Stimulated activated CD8-positive, alpha-beta memory T cell treated with anti-CD3 and anti-CD28 coated beads, Interleukin-4, amount 100 ng/mL, for 48 hours (primary cell): Measurements from ENCODE around the gene SLC25A18.
"Not testable (repeated sequence)": the region's sequence is repeated elsewhere in the genome, so short reads cannot be mapped to it uniquely, and the experiment has no call there.

Source experiments
- DNase-seq: peaks from one replicate; pipeline ENCODE4 v3.0.0-alpha.2; 2020

The SLC25A18 gene, protein sequence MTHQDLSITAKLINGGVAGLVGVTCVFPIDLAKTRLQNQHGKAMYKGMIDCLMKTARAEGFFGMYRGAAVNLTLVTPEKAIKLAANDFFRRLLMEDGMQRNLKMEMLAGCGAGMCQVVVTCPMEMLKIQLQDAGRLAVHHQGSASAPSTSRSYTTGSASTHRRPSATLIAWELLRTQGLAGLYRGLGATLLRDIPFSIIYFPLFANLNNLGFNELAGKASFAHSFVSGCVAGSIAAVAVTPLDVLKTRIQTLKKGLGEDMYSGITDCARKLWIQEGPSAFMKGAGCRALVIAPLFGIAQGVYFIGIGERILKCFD

DNA sequence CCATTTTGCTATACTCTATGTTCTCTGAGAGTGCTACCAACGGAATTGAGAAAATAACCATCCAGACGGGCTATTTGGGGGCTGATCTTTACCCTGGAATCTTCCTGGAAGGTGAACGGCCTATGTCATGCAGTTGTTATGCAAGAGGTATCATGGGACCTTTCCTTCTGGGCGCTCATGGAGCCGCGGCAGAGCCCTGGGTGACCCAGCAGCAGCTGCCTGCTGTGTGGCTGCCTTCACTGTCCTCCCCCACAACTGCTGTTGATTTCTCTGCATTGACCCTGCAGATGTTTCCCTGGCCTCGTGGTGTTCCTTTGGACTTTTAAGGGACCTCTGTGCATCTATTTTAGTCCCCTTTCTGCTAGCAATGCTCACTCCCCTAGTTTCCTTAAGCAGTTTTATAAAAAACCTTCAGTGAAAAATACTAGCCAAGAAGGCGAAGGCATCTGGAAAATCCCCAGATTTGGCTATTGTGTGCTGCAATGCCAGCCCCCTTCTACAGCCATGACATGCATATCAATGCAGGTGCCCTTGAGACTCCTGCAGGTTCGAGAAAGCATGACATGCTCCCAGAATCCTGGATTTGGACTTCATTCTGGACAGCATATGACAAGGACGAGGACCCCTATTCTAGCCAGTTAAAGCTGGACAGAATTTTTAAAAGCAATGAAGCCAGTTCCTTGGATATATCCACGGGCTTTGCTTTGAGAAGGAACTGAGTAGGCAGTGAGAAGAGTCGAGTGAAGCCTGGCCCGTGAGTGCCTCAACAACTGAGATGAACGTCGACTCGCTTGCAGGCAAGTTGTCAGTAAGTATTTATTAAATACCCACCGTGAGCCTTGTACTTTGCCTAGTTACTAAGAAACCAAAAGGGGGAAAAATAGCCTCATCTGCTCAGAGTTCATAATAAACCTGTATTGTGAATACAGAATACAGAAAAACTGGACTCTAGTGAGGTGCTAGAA lies at the start of gene SLC25A18:
SLC25A18 (plus strand) TSS at position 593 of the 965 bp plus-strand sequence. CDS start 16,447 bp downstream, outside the sequence.
- no peak for DNase-seq

DNA sequence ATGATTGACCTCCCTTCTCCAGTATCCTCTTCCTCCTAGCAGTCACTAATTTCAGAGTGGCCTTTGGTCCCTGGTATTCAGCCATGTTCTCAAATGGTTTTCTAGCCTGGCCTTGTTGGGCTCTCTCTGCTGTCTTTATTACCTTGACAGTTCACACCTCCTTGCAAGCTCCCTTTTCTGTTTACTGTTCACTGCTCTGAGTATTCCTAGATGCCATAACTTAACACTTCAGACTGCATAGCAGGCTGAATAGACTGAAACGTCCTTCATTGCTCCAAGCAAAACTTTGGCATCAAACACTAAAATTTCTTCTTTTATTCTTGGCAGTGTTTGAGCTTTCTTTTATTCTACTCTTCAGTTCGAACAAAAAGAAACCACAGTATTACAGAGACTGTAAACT lies 49.7 kb upstream of the SLC25A18 start:
- DNase-seq, result no peak

DNA sequence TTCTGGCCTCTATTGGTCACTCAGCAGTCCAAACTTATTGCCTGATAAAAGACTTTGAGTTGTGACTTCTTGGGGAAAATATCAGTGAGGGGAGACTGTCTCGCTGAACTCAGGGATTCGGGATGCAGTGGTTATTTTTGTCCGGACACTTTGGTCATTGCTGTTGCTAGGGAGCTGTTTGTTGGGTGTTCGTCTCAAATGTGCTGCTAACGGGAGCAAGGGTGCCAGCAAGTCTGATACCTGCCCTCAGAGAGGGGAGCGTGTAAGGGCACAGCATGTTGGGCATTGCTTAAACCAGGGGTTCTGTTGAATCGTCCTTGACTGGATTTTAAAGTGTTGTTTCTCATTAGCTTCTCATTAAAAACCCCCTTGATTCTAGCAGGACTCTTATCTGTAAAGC lies 49.2 kb upstream of the SLC25A18 start:
- no peak for DNase-seq

DNA sequence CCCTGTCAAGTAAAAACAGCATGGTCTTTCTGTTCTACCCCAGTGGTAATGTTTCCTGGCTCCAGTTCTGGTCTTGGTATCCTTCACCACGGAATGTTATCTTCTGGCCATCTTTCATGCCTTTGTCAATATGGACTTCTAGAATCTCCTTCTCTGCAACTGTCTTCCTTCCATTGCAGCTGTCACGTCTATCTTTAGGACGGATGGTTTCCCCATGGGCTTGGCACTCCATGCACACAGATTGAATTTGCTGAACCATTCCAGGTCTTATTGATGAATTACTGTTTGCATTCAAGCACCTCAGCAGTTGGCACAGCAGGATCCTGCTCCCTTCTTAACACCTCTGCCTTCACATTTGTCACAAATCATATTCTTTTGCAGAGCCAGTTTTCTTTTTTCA lies 44.9 kb upstream of the SLC25A18 start:
- no peak for DNase-seq

DNA sequence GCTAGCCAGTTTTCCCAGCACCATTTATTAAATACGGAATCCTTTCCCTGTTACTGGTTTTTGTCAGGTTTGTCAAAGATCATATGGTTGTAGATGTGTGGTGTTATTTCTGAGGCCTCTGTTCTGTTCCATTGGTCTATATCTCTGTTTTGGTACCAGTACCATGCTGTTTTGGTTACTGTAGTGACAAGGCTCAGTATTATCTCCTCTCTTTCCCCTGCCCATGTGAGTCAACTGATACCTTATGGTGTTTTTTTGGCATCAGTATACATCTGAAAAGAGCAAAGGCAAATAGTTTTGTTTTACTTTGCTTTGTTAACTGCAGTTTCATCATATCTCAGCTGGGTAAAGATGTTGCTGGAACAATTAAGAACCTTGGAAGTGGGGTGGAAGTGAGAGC lies 41.3 kb upstream of the SLC25A18 start:
- not testable (repeated sequence) for DNase-seq

DNA sequence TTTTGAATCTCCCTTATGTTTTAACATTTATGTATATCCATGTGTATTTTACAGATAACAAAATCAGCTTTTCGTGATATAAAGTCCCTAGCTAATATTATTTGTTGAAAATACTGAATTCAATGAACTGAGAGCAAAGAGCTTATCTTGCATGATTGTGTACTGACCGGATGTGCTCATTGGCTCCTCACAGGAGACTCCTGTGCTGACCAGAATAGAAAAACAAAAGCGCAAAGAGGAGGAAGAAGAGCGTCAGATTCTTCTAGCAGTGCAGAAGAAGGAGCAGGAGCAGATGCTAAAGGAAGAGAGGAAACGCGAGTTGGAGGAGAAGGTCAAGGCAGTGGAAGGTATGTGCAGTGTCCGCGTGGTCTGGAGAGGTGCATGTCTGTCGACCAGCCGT lies 39.4 kb upstream of the SLC25A18 start:
- no peak for DNase-seq

DNA sequence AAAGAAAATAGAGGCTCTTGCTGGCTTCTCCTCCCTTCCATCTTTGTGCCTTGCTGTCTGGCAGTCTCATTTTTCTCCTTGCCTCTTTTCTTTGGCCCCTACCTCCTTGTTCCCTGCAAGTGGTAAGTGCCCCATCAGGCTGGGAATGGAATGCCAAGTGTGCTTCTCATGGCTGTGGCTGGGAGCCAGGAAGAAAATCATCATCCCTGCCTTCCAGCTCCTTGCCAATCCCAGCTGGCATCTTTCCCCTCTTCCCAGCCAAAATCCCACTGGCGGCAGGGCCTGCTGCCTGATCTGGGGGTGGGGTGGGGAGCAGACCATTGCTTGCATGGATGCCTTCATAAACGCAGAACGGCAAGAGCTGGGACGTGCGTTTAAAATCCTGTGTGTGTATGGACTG lies 27.0 kb upstream of the SLC25A18 start:
- DNase-seq, result no peak

DNA sequence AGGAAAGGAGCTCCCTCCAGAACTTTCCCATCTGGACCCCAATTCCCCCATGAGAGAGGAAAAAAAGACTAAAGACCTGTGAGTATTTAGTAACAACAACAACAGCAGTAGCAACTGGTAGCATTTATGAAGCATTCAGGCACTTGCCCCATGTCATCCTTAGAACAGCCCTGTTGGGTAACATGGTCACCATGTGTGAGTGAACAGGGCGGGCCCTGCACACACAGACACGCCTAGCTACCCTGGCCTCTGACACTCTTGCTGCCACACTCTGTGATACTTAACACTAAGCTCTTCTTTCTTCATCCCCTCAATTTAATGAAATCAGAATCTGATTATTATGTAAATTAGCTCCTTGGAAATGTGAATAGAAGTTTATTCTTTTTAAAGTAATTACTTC lies 26.1 kb upstream of the SLC25A18 start:
- no peak for DNase-seq

DNA sequence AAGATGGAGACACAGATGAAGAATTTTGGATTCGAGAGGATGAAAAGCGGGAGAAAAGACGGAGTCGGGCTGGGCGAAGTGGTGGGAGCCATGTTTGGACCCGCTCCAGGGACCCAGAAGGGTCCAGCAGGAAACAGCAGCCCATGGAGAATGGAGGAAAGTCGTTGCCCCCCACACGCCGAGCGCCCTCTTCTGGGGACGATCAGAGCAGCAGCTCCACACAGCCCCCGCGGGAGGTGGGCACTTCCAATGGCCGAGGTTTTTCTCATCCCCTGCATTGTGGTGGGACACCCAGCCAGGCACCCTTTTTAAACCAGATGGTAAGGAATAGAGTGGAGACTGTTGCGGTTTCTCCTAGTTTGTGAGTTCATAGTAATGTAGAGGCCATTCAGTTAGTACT lies 22.8 kb upstream of the SLC25A18 start:
- DNase-seq, result no peak

DNA sequence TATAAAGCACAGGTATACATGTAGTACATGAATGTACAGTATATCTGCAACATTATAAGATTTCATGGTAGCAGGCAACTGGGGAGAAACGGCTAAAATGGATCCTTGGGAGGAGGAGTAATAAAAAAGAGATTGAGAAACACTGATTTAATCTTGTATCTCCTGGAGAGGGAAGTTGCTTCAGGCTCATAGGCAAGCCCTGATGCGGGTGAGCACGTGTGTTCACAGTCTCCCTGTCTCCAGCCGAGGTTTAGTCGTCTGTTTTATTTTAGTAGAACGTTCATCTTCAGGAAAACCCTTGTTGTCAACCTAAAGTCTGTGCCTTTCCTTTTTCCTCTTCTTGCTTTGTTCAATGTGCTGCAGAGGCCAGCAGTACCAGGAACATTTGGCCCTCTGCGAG lies 21.8 kb upstream of the SLC25A18 start:
- DNase-seq, result no peak

DNA sequence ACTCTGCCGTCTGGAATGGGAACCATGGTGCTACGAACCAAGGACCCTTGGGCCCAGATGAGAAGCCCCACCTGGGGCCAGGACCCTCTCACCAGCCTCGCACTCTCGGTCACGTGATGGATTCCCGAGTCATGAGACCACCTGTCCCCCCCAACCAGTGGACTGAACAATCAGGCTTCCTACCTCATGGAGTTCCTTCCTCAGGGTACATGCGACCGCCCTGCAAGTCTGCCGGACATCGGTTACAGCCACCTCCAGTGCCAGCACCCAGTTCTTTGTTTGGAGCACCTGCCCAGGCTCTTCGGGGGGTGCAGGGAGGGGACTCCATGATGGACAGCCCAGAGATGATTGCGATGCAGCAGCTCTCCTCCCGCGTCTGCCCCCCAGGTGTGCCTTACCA lies 20.8 kb upstream of the SLC25A18 start:
- no peak for DNase-seq

DNA sequence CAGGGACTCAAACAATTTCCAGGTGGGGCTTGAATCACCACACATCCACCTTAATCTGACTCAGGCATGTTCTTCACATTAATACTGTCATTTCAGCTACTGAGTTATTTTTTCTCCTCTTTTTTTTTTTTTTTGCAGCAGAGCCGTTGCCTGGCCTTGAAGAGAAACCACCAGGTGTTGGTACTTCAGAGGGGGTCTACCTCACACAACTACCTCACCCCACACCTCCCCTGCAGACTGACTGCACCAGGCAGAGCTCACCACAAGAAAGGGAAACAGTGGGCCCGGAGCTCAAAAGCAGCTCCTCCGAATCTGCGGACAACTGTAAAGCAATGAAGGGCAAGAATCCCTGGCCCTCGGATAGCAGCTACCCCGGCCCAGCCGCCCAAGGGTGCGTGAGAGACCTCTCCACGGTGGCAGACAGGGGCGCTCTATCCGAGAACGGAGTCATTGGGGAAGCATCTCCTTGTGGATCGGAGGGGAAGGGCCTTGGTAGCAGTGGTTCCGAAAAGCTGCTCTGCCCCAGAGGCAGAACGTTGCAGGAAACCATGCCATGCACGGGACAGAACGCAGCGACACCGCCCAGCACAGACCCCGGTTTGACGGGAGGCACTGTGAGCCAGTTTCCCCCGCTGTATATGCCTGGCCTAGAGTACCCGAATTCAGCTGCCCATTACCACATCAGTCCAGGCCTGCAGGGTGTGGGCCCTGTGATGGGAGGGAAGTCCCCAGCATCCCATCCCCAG lies 15.1 kb upstream of the SLC25A18 start:
- no peak for DNase-seq

DNA sequence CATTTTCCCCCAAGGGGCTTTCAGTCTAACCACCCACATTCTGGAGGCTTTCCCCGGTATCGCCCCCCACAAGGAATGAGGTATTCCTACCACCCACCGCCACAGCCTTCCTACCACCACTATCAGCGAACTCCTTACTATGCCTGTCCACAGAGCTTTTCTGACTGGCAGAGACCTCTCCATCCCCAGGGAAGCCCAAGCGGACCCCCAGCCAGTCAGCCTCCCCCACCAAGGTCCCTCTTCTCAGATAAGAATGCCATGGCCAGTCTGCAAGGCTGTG lies 14.6 kb upstream of the SLC25A18 start:
- no peak for DNase-seq

DNA sequence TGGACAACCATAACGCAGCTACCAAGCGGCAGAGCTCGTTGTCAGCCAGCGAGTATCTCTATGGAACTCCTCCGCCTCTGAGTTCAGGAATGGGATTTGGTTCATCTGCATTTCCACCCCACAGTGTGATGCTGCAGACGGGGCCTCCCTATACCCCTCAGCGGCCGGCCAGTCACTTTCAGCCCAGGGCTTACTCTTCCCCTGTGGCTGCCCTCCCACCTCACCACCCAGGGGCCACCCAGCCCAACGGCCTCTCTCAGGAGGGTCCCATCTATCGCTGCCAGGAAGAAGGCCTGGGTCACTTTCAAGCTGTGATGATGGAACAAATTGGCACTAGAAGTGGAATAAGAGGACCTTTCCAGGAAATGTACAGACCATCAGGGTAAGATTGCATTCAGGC lies 14.1 kb upstream of the SLC25A18 start:
- no peak for DNase-seq

DNA sequence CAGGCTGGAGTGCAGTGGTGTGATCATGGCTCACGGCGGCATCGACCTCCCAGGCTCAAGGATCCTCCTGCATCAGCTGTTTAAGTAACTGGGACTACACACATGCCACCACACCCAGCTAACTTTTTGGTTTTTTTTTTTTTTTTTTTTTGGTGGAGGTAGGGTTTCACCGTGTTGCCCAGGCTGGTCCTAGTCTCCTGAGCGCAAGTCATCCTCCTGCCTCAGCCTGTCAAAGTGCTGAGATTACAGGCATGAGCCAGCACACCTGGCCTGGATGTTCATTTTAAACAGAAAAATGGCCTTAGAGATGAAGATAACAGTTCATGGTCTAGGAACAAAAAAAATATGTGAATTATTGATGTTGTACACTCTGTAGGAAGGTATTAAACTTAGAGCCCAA lies 13.6 kb upstream of the SLC25A18 start:
- DNase-seq, result no peak

DNA sequence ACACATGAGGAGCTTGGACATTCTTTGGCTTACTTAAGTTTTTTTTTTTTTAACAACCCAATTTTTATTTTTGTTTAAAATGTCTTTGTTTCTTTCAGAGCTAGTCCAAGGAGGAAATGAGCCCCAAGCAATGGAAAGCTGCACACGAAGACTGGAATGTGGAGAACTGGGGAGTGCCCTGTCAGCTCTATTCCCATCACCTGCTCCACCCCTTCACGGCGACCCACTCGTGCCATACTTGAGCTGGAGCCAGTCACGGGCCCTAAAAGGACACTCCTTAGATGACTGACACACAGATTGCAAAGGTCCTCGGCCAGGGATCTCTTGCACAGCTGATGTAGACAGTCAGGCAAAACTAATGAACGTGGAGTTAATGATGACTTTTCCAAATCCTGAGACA lies 10.6 kb upstream of the SLC25A18 start:
- no peak for DNase-seq

DNA sequence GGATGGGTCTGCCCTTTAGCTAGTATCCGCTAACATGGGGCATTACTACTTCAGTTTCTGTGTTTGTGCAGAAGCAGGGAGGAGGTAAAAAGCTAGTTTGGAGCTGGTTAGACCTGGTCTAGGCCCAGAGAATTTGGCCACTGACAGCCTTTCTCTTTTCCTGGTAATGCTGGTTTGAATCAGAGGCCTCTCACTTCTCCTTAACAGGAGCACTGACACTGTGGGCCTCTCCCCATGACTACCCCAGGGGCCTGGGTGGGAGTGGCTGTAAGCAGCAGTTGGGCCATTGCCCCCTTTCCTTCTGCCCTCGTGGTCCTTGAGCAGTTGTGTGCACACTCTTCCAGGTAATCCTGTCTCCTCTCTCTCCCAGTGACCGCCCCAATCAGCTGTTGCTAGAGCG lies 8.5 kb upstream of the SLC25A18 start:
- DNase-seq, result no peak

DNA sequence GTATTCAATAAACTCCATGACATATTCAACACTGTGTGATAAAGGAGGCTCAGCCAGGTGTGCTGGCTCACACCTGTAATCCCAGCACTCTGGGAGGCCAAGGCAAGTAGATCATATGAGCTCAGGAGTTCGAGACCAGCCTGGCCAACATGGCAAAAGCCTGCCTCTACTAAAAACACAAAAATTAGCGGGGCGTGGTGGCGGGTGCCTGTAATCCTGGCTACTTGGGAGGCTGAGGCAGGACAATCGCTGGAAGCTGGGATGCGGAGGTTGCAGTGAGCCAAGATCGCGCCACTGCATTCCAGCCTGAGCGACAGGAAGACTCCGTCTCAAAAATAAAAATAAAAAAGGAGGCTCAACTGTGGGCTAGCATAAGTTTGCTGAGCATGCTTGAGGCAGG lies 4.1 kb upstream of the SLC25A18 start:
- DNase-seq, result no peak

DNA sequence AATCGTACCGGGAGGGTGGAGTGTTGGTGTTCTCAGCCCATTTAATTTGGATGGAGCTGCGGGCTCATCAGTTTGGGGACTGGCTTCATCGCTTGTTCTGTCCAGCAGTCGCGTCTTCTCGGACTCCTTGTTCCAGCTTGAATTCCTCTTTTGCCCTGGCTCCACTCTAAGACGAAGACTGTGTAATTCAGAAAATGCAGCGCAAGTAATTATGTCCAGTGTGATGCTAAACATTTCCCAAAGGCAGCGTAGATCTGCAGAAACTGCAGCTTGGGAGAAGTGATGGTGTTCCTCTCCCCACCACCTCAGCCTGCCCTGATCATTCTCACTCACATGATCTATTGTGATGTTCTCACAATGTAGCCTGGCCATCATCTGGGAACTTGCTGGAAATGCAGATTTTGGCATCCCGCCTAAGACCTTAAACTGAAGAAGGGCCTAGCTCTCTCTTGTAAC lies 666 bp downstream of the SLC25A18 start:
- DNase-seq, result no peak

DNA sequence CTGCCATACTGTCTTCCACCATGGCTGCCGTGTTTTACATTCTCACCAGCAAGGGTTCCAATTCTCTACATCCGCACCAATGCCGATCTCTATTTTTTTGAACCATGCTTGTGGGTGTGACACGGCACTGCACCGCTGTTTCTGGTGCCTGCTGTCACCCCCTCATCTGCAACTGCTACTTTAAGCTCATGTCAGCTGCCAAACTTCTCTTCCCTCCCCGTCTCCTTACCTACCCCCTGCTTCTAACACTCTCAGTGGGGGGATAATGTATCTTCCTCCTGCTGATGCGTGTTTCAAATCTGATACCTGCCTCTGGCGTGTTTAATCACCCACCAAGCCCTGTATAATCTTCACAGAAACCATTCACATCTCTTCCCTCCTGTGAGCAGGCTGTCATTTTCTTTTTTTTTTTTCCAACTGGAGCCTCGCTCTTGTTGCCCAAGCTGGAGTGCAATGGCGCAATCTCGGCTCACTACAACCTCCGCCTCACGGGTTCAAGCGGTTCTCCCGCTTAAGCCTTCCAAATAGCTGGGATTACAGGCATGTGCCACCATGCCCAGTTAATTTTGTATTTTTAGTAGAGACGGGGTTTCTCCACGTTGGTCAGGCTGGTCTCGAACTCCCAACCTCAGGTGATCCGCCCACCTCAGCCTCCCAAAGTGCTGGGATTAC lies 2.9 kb downstream of the SLC25A18 start:
- not testable (repeated sequence) for DNase-seq

DNA sequence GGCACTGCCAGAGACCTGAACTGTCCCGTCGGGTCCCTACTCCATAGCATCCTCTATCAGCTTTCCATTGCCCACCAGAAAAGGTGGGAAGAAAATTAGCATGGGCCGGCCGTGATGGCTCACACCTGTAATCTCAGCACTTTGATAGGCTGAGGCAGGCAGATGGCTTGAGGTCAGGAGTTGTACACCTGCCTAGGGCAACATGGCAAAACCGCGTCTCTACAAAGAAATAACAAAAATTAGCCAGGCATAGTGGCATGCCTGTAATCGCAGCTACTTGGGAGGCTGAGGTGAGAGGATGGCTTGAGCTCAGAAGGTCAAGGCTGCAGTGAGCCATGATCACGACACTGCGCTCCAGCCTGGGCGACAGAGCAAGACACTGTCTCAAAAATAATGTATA lies 3.5 kb downstream of the SLC25A18 start:
- DNase-seq, result no peak

DNA sequence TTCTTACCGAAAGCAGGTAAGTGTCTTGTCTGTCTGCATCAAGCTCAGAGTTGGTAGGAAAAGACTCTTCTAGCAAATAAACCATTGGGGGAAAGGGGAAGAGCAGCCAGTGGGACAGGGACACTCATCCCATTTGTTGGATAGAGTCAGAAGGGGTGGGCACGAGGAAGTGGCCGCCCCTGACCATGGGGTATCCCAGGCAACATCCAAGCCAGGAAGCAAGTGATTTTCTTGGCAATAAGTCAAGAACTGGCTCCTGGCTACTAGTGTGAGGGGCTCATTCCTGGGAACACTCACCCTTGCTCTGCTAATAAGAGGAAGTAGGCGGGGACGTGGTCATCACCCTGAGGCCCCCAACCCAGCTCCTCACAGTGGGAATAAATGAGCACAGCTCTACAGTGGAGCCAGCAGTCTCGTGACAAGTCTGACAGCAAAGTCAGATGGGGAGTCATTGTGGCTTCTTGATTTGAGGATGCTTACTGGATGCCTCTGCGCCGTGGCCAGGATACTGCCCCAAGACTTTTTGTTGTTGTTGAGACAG lies 6.7 kb downstream of the SLC25A18 start:
- no peak for DNase-seq
